ENCODE results near the gene CHRND.

CHRND gene

DNA sequence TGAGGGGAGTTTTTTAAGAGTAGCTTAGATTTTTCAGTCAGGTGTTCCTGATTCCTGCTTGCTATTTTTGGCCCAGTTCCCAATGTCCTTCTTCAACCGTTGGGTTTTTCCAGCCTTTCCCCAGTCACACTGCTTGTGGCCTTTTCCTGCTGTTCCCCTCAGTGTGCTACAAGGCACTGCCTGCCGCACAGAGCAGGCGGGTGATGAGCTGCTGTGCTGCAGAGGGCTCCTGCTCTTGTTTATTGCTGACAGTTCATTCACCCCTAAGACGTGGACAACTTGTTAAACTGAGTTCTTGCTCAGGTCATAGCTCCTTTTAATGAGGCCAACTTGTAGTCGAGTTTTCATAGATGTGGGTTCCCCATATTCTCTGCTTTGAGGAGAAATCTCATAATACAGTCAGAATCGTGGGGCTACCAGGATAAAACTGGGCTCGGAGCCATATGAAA is 45.1 kb downstream of the CHRND start:
- DNase-seq (ENCODE audit: low read depth in 1 of 2, low spot score in 1 of 2): no peak
- TF ChIP-seq, protein P1, sequence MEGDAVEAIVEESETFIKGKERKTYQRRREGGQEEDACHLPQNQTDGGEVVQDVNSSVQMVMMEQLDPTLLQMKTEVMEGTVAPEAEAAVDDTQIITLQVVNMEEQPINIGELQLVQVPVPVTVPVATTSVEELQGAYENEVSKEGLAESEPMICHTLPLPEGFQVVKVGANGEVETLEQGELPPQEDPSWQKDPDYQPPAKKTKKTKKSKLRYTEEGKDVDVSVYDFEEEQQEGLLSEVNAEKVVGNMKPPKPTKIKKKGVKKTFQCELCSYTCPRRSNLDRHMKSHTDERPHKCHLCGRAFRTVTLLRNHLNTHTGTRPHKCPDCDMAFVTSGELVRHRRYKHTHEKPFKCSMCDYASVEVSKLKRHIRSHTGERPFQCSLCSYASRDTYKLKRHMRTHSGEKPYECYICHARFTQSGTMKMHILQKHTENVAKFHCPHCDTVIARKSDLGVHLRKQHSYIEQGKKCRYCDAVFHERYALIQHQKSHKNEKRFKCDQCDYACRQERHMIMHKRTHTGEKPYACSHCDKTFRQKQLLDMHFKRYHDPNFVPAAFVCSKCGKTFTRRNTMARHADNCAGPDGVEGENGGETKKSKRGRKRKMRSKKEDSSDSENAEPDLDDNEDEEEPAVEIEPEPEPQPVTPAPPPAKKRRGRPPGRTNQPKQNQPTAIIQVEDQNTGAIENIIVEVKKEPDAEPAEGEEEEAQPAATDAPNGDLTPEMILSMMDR (IDR thresholded peaks at IDR 0.05; ENCODE audit: insufficient read depth, low read length): no peak

DNA sequence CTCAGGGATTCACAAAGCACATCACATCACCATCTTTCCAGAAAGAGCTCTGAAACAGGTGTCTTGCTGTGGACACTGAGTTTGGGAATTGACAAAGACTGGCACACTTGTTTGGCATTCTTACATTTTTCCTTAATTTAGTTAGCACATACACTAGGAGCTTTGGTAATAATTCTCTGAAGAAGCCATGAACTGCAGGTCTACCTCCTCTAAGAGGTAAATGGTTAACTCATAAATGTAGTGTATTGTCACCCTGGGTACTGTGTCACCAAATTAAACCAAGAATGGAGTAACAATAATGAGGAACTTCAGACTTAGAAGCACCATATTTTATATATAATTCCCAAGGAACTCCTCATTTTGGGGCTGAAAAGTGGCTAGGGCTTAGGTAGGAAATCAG is 47.1 kb downstream of the CHRND start:
- DNase-seq (ENCODE audit: low read depth in 1 of 2, low spot score in 1 of 2): no peak
- TF ChIP-seq, protein P2, sequence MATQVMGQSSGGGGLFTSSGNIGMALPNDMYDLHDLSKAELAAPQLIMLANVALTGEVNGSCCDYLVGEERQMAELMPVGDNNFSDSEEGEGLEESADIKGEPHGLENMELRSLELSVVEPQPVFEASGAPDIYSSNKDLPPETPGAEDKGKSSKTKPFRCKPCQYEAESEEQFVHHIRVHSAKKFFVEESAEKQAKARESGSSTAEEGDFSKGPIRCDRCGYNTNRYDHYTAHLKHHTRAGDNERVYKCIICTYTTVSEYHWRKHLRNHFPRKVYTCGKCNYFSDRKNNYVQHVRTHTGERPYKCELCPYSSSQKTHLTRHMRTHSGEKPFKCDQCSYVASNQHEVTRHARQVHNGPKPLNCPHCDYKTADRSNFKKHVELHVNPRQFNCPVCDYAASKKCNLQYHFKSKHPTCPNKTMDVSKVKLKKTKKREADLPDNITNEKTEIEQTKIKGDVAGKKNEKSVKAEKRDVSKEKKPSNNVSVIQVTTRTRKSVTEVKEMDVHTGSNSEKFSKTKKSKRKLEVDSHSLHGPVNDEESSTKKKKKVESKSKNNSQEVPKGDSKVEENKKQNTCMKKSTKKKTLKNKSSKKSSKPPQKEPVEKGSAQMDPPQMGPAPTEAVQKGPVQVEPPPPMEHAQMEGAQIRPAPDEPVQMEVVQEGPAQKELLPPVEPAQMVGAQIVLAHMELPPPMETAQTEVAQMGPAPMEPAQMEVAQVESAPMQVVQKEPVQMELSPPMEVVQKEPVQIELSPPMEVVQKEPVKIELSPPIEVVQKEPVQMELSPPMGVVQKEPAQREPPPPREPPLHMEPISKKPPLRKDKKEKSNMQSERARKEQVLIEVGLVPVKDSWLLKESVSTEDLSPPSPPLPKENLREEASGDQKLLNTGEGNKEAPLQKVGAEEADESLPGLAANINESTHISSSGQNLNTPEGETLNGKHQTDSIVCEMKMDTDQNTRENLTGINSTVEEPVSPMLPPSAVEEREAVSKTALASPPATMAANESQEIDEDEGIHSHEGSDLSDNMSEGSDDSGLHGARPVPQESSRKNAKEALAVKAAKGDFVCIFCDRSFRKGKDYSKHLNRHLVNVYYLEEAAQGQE (IDR thresholded peaks at IDR 0.05; ENCODE audit: insufficient replicate concordance, low read depth): no peak
- TF ChIP-seq GABPA (IDR thresholded peaks at IDR 0.05; ENCODE audit: low read depth) (no peak), SPI1 (IDR thresholded peaks at IDR 0.05; ENCODE audit: borderline replicate concordance, low read depth) (no peak), POLR2AphosphoS5 (IDR thresholded peaks at IDR 0.05; ENCODE audit: low read depth) (no peak)
- TF ChIP-seq, protein P1 (IDR thresholded peaks at IDR 0.05; ENCODE audit: insufficient read depth, low read length): no peak

More for the DNA sequence above, 45.1 kb downstream of the CHRND start:
- Histone ChIP-seq H3K27ac (replicated peaks) (no peak overlapping the region), H3K27me3 (ENCODE audit: insufficient read depth, poor library complexity, severe bottlenecking) (no peaks in the 10 kb centered on the region), H3K4me3 (replicated peaks; ENCODE audit: insufficient read depth, low read length) (no peak overlapping the region)

DNA sequence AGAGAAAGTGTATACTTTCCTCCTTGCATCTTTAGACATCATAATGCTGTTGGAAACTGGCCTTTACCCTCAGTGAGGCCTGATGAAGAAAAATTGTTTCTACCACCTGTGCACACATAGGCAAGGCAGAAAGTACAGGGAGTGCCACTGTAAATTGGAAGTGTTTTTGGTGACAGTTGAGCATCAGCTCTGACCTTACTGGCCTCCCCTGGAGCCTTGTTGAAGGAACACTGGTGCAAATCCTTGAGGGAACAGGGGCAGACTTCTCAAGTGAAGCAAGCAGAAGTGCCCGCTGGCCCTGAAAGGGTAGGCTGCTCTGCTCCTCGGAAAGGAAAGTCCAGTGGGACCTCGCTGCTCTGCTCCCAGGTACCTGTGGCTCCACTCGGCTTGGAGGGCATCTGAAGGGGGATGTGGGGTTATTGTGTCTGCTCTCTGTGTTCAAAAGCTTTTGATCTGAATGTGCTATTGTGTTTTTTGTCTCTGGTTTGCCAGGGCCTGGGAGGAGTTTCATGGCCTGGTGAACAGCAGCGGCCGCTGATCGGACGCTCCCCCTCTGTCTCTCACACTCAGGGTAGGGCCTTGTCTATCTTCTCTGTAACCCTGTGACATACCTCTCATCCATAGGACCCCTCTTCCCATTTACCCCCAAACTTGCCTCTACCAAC is 47.9 kb downstream of the CHRND start:
- Histone ChIP-seq H3K27me3 (ENCODE audit: insufficient read depth, poor library complexity, severe bottlenecking) (no peaks in the 10 kb centered on the region), H3K4me3 (replicated peaks; ENCODE audit: insufficient read depth, low read length) (no peak overlapping the region), H3K27ac (replicated peaks) (no peak overlapping the region)
- DNase-seq (ENCODE audit: low read depth in 1 of 2, low spot score in 1 of 2): no peak
- TF ChIP-seq SPI1 (IDR thresholded peaks at IDR 0.05; ENCODE audit: borderline replicate concordance, low read depth) (no peak), POLR2AphosphoS5 (IDR thresholded peaks at IDR 0.05; ENCODE audit: low read depth) (no peak), GABPA (IDR thresholded peaks at IDR 0.05; ENCODE audit: low read depth) (no peak)
- TF ChIP-seq, protein P1 (IDR thresholded peaks at IDR 0.05; ENCODE audit: insufficient read depth, low read length): no peak
- TF ChIP-seq, protein P2 (IDR thresholded peaks at IDR 0.05; ENCODE audit: insufficient replicate concordance, low read depth): no peak

More for the DNA sequence above, 47.1 kb downstream of the CHRND start:
- H3K27me3 ChIP-seq (ENCODE audit: insufficient read depth, poor library complexity, severe bottlenecking): no peaks in the 10 kb centered on the region
- no peak overlapping the region for H3K4me3 ChIP-seq (replicated peaks; ENCODE audit: insufficient read depth, low read length)
- H3K27ac ChIP-seq (replicated peaks): no peak overlapping the region
